Measurements from ENCODE around the gene BCKDHA.
"Not testable (repeated sequence)": the region's sequence is repeated elsewhere in the genome, so short reads cannot be mapped to it uniquely, and the experiment has no call there.

The BCKDHA gene

GRCh38 chr19:41407271-41407670 is 9.7 kb downstream of the BCKDHA start:
- no peaks in the 10 kb centered on the region for H3K27me3 Mint-ChIP-seq
- no peaks in the 10 kb centered on the region for H3K36me3 Mint-ChIP-seq (ENCODE audit: low read depth)
- H3K4me3 Mint-ChIP-seq: no peak overlapping the region
- ATAC-seq: no peak
- peaks cover 4% of the 10 kb centered on the region for H3K4me1 Mint-ChIP-seq
- H3K27ac Mint-ChIP-seq: no peak overlapping the region
- DNase-seq: no peak
- H3K9me3 Mint-ChIP-seq: no peaks in the 10 kb centered on the region

DNA sequence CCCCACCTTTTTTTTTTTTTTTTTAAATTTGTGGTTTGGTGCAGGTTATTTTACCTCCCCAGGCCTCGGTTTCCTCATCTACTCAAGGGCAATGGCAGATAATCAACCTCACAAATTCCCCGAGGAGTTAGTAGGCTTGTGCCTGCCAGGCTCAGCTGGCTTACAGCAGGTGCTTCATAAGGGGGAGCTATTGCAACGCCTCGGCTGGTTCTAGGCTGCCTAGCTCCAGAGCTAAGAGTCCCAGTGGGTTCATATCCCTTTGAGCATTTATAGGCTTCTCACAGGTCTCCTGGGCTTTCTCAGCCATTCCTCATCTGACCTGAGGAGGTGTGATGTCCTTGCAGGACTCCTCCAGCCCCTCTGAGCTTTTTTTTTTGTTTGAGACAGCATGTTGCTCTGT is 10.6 kb downstream of the BCKDHA start:
- H3K9me3 Mint-ChIP-seq: no peaks in the 10 kb centered on the region
- ATAC-seq: no peak
- H3K4me1 Mint-ChIP-seq: peaks cover 4% of the 10 kb centered on the region
- no peaks in the 10 kb centered on the region for H3K27me3 Mint-ChIP-seq
- no peak overlapping the region for H3K27ac Mint-ChIP-seq
- DNase-seq: no peak
- H3K36me3 Mint-ChIP-seq (ENCODE audit: low read depth): peaks cover 2% of the 10 kb centered on the region
- no peak overlapping the region for H3K4me3 Mint-ChIP-seq

DNA sequence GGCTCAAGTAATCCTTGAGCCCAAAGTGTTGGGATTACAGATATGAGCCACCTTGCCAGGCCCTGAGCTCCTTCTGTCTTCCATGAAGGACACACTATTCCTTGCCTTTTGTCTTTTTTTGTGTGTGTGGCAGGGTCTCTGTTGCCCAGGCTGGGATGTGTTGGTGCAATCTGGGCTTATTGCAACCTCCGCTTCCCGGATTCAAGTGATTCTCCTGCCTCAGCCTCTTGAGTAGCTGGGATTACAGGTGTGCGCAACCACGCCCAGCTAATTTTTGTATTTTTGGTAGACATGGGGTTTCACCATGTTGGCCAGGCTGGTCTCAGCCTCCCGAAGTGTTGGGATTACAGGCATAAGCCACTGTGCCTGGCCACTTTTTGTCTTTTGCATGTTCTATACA is 11.2 kb downstream of the BCKDHA start:
- H3K36me3 Mint-ChIP-seq (ENCODE audit: low read depth); H3K9me3 Mint-ChIP-seq; ATAC-seq: not testable (repeated sequence)

GRCh38 chr19:41409288-41409687 is 11.7 kb downstream of the BCKDHA start:
- Mint-ChIP-seq H3K27ac (no peak overlapping the region), H3K4me3 (no peak overlapping the region), H3K9me3 (no peaks in the 10 kb centered on the region)

More for the DNA sequence above, 11.2 kb downstream of the BCKDHA start:
- H3K27ac Mint-ChIP-seq, DNase-seq, H3K4me3 Mint-ChIP-seq, H3K4me1 Mint-ChIP-seq, H3K27me3 Mint-ChIP-seq: not testable (repeated sequence)

GRCh38 chr19:41410336-41411054 is 12.9 kb downstream of the BCKDHA start:
- Mint-ChIP-seq H3K27ac (peak overlapping the region; percentile 44), H3K4me1 (peaks cover 4% of the 10 kb centered on the region), H3K36me3 (ENCODE audit: low read depth) (peaks cover 2% of the 10 kb centered on the region), H3K9me3 (no peaks in the 10 kb centered on the region), H3K4me3 (no peak overlapping the region), H3K27me3 (no peaks in the 10 kb centered on the region)
- DNase-seq: no peak
- no peak for ATAC-seq

More at GRCh38 chr19:41409288-41409687, 11.7 kb downstream of the BCKDHA start:
- Mint-ChIP-seq H3K27me3 (no peaks in the 10 kb centered on the region), H3K4me1 (peaks cover 4% of the 10 kb centered on the region), H3K36me3 (ENCODE audit: low read depth) (peaks cover 2% of the 10 kb centered on the region)
- ATAC-seq: no peak
- no peak for DNase-seq

- H3K27ac Mint-ChIP-seq: no peak overlapping the region
- H3K4me1 Mint-ChIP-seq: peaks cover 4% of the 10 kb centered on the region
- no peak for ATAC-seq
- H3K36me3 Mint-ChIP-seq (ENCODE audit: low read depth): peaks cover 3% of the 10 kb centered on the region
- no peaks in the 10 kb centered on the region for H3K27me3 Mint-ChIP-seq
- no peak overlapping the region for H3K4me3 Mint-ChIP-seq
- no peak for DNase-seq
- no peaks in the 10 kb centered on the region for H3K9me3 Mint-ChIP-seq
Observed at GRCh38 chr19:41411100-41411967, 13.7 kb downstream of the BCKDHA start.

DNA sequence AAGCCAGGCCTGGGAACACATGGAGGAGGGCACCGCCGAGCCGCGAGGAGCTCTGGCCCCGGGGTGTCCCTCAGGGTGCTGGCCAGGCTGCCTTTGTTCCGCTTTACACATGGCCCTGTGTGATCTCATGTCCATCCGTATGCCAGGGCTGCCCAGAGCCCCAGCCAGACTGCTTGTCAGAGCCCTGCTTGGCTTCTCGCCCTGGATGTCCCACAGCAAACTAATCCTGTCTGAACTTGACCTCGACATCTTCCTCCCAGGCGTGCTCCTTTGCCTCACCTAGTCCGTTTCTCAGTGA is 14.3 kb downstream of the BCKDHA start:
- no peaks in the 10 kb centered on the region for H3K27me3 Mint-ChIP-seq
- no peak for DNase-seq
- peaks cover 4% of the 10 kb centered on the region for H3K4me1 Mint-ChIP-seq
- ATAC-seq: no peak
- H3K4me3 Mint-ChIP-seq: no peak overlapping the region
- peaks cover 4% of the 10 kb centered on the region for H3K36me3 Mint-ChIP-seq (ENCODE audit: low read depth)
- H3K27ac Mint-ChIP-seq: no peak overlapping the region
- no peaks in the 10 kb centered on the region for H3K9me3 Mint-ChIP-seq

GRCh38 chr19:41412953-41413352 is 15.3 kb downstream of the BCKDHA start:
- DNase-seq: no peak
- H3K36me3 Mint-ChIP-seq (ENCODE audit: low read depth): peaks cover 7% of the 10 kb centered on the region
- H3K27me3 Mint-ChIP-seq: no peaks in the 10 kb centered on the region
- H3K27ac Mint-ChIP-seq: no peak overlapping the region
- no peak for ATAC-seq
- no peaks in the 10 kb centered on the region for H3K9me3 Mint-ChIP-seq
- H3K4me3 Mint-ChIP-seq: no peak overlapping the region
- H3K4me1 Mint-ChIP-seq: peaks cover 4% of the 10 kb centered on the region

GRCh38 chr19:41413947-41414346 is 16.3 kb downstream of the BCKDHA start:
- Mint-ChIP-seq H3K4me3 (no peak overlapping the region), H3K4me1 (peaks cover 4% of the 10 kb centered on the region), H3K27me3 (no peaks in the 10 kb centered on the region), H3K27ac (no peak overlapping the region), H3K9me3 (no peaks in the 10 kb centered on the region), H3K36me3 (ENCODE audit: low read depth) (peaks cover 7% of the 10 kb centered on the region)
- DNase-seq (no peak), ATAC-seq (no peak)

- H3K9me3 Mint-ChIP-seq: no peaks in the 10 kb centered on the region
- no peak overlapping the region for H3K4me3 Mint-ChIP-seq
Observed at GRCh38 chr19:41414461-41414860, 16.8 kb downstream of the BCKDHA start.

GRCh38 chr19:41415154-41415571 is 17.5 kb downstream of the BCKDHA start:
- Mint-ChIP-seq H3K4me3 (no peak overlapping the region), H3K27ac (no peak overlapping the region), H3K36me3 (ENCODE audit: low read depth) (peaks cover 7% of the 10 kb centered on the region), H3K27me3 (no peaks in the 10 kb centered on the region), H3K4me1 (peaks cover under 1% of the 10 kb centered on the region), H3K9me3 (no peaks in the 10 kb centered on the region)
- DNase-seq (no peak), ATAC-seq (no peak)

More at GRCh38 chr19:41414461-41414860, 16.8 kb downstream of the BCKDHA start:
- no peaks in the 10 kb centered on the region for H3K27me3 Mint-ChIP-seq
- H3K36me3 Mint-ChIP-seq (ENCODE audit: low read depth): peaks cover 7% of the 10 kb centered on the region
- H3K4me1 Mint-ChIP-seq: peaks cover 4% of the 10 kb centered on the region
- ATAC-seq: no peak
- no peak overlapping the region for H3K27ac Mint-ChIP-seq
- no peak for DNase-seq

DNA sequence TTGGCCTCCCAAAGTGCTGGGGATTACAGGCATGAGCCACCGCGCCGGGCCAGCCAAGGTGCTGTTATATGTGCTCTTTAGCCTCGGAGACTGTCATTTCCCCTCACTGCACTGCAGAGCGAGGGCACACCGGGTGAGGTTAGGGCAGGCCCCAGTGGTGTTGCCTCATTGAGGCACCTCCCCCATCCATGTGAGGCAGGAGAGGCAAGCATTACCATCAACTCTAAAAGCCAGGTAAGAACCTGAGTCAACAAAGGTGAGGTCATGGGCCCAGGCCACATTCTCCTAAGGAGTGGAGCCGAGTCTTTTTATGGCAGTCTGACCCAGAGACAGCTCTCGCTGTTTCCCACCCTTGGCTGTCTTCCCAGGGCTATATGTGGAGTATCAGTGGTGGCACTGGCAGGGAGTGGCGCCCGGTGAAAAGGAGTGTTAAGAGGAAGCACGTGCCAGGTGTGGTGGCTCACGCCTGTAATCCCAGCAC is 18.6 kb downstream of the BCKDHA start:
- Mint-ChIP-seq H3K9me3 (no peaks in the 10 kb centered on the region), H3K36me3 (ENCODE audit: low read depth) (peaks cover 7% of the 10 kb centered on the region), H3K27ac (no peak overlapping the region), H3K4me1 (no peaks in the 10 kb centered on the region), H3K4me3 (no peak overlapping the region), H3K27me3 (no peaks in the 10 kb centered on the region)
- DNase-seq (no peak), ATAC-seq (no peak)

- Mint-ChIP-seq H3K27ac (no peak overlapping the region), H3K27me3 (no peaks in the 10 kb centered on the region), H3K4me3 (no peak overlapping the region), H3K4me1 (no peaks in the 10 kb centered on the region), H3K36me3 (ENCODE audit: low read depth) (peaks cover 4% of the 10 kb centered on the region), H3K9me3 (no peaks in the 10 kb centered on the region)
- ATAC-seq (no peak), DNase-seq (no peak)
Observed at GRCh38 chr19:41420101-41420880, 22.7 kb downstream of the BCKDHA start.

GRCh38 chr19:41421314-41421713 is 23.7 kb downstream of the BCKDHA start:
- peaks cover 4% of the 10 kb centered on the region for H3K36me3 Mint-ChIP-seq (ENCODE audit: low read depth)
- H3K27ac Mint-ChIP-seq: no peak overlapping the region
- H3K9me3 Mint-ChIP-seq: no peaks in the 10 kb centered on the region

More at GRCh38 chr19:41421314-41421713, 23.7 kb downstream of the BCKDHA start:
- H3K4me1 Mint-ChIP-seq: no peaks in the 10 kb centered on the region
- H3K4me3 Mint-ChIP-seq: no peak overlapping the region
- DNase-seq (no peak), ATAC-seq (no peak)
- H3K27me3 Mint-ChIP-seq: no peaks in the 10 kb centered on the region

All from activated naive CD8-positive, alpha-beta T cell treated with anti-CD3 and anti-CD28 coated beads, Interleukin-2, amount 50 U/mL, for 24 hours (primary cell).